B cell (primary cell): ENCODE data around the gene NUP210. TPM values are rescaled to one million over a fixed set of nuclear protein-coding genes. Genes with fewer than 3 reads are reported as not detected.

Source experiments
- ATAC-seq: fragments of 200-7000 bp; cut with Tn5 transposase; one replicate; pipeline ENCODE4 v1.10.0; 2021; ENCODE audit warnings: low read depth, mild to moderate bottlenecking, moderate number of reproducible peaks, moderate library complexity
- CTCF ChIA-PET: fragments of 350-600 bp; sonication (Branson Sonifier 250); formaldehyde crosslinking; loops from one replicate; lab custom pipeline; 2021; ENCODE audit warnings: antibody characterized with exemption, inconsistent platforms; lab: Charles Lee
- POLR2A ChIA-PET: fragments of 350-600 bp; sonication (Branson Sonifier 250); formaldehyde crosslinking; loops from one replicate; lab custom pipeline; 2021; ENCODE audit warnings: antibody characterized with exemption; lab: Charles Lee
- DNase-seq: peaks from one replicate; pipeline ENCODE4 v3.0.0; 2013
- H2AFZ ChIP-seq: 2 replicates; pipeline ENCODE4 v1.6.1; 2012; ENCODE audit warnings: mild to moderate bottlenecking, low read depth, low read length; ENCODE audit not compliant: insufficient read depth, poor library complexity, severe bottlenecking
- H3K27ac ChIP-seq, 2 donors: 1 replicate in 1 of 2; 2 replicates in 1 of 2; pipeline ENCODE4 v1.5.1; 2012 to 2013; ENCODE audit warnings: low read length in 2 of 2, mild to moderate bottlenecking in 2 of 2, moderate library complexity in 1 of 2
- H3K27me3 ChIP-seq, 4 experiments: fragments of 200-600 bp in 1 of 4; sonication (generic) in 1 of 4; replicated peaks in 1 of 4; 1 replicate in 2 of 4; 2 replicates in 2 of 4; pipeline versions ENCODE4 v1.6.1 to v1.7.0; 2013 to 2016; ENCODE audit warnings: low read length in 3 of 4, mild to moderate bottlenecking in 2 of 4, mixed read lengths in 1 of 4, moderate library complexity in 1 of 4; ENCODE audit not compliant: insufficient read depth in 4 of 4, control insufficient read depth in 3 of 4; ENCODE audit errors: control extremely low read depth in 1 of 4
- H3K36me3 ChIP-seq, 2 experiments: replicated peaks in 1 of 2; 1 replicate in 1 of 2; 2 replicates in 1 of 2; pipeline versions ENCODE4 v1.6.1 to v1.7.1; 2013; ENCODE audit warnings: low read length in 1 of 2; ENCODE audit not compliant: insufficient read depth in 2 of 2, control insufficient read depth in 1 of 2; ENCODE audit errors: control extremely low read depth in 1 of 2, extremely low read depth in 1 of 2
- H3K4me1 ChIP-seq, 2 donors: fragments of 200-600 bp in 1 of 2; sonication (generic) in 1 of 2; 1 replicate in 1 of 2; 2 replicates in 1 of 2; pipeline versions ENCODE4 v1.5.1 to v1.6.1; 2013 to 2017; ENCODE audit warnings: low read length in 2 of 2; ENCODE audit not compliant: control insufficient read depth in 2 of 2, insufficient read depth in 2 of 2
- H3K4me2 ChIP-seq: replicated peaks from 2 replicates; pipeline ENCODE3; 2012; ENCODE audit warnings: mild to moderate bottlenecking, low read depth, low read length; ENCODE audit not compliant: poor library complexity, severe bottlenecking
- H3K4me3 ChIP-seq, 5 experiments: fragments of 200-600 bp in 1 of 5; sonication (generic) in 1 of 5; 1 replicate in 3 of 5; 2 replicates in 2 of 5; pipeline versions ENCODE4 v1.5.1 to v1.7.0; 2011 to 2016; ENCODE audit warnings: low read length in 4 of 5, mild to moderate bottlenecking in 4 of 5, low read depth in 2 of 5, control low read depth in 1 of 5, moderate library complexity in 1 of 5; ENCODE audit not compliant: insufficient read depth in 1 of 5; ENCODE audit errors: control extremely low read depth in 1 of 5, extremely low read depth in 1 of 5
- H3K79me2 ChIP-seq: fragments of 200-600 bp; sonication (generic); one replicate; pipeline ENCODE4 v1.6.0; 2016; ENCODE audit warnings: low read length; ENCODE audit not compliant: control insufficient read depth, insufficient read depth
- H3K9ac ChIP-seq: fragments of 200-600 bp; sonication (generic); 2 replicates; pipeline ENCODE4 v1.6.1; 2017; ENCODE audit warnings: mild to moderate bottlenecking, low read length, moderate library complexity
- H3K9me3 ChIP-seq, 3 donors: one replicate each; pipeline versions ENCODE4 v1.6.1 to v1.7.1; 2013; ENCODE audit warnings: low read length in 2 of 3; ENCODE audit not compliant: control insufficient read depth in 2 of 3, insufficient read depth in 1 of 3; ENCODE audit errors: control extremely low read depth in 1 of 3
- H4K20me1 ChIP-seq: 2 replicates; pipeline ENCODE4 v1.6.0; 2012; ENCODE audit warnings: mild to moderate bottlenecking, low read length; ENCODE audit not compliant: insufficient read depth, control insufficient read depth, poor library complexity, severe bottlenecking
- H3K27ac Mint-ChIP-seq: one replicate; pipeline ENCODE4 v1.8.0; 2021; ENCODE audit warnings: mixed read lengths
- H3K27me3 Mint-ChIP-seq: one replicate; pipeline ENCODE4 v1.8.0; 2021; ENCODE audit warnings: mixed read lengths
- H3K4me1 Mint-ChIP-seq: one replicate; pipeline ENCODE4 v1.8.0; 2021; ENCODE audit warnings: mixed read lengths
- H3K4me3 Mint-ChIP-seq: one replicate; pipeline ENCODE4 v1.8.0; 2021; ENCODE audit warnings: mixed read lengths
- H3K9me3 Mint-ChIP-seq: one replicate; pipeline ENCODE4 v1.8.0; 2022; ENCODE audit warnings: mixed read lengths; ENCODE audit not compliant: insufficient read depth
- CTCF ChIP-seq: fragments of 200-600 bp; IDR thresholded peaks from one replicate; pipeline ENCODE4 v1.8.0; 2022; ENCODE audit warnings: antibody characterized with exemption, mild to moderate bottlenecking
- EZH2 ChIP-seq: IDR thresholded peaks from 2 replicates; pipeline ENCODE4 v1.6.1; 2012; ENCODE audit warnings: borderline replicate concordance, low read depth, mild to moderate bottlenecking, moderate library complexity, low read length; ENCODE audit not compliant: insufficient read depth, poor library complexity, severe bottlenecking
- WGBS: methylation state at CpG from one replicate; pipeline ENCODE4 v1.1.5; 2013; ENCODE audit warnings: missing lambda C conversion rate; ENCODE audit not compliant: insufficient coverage; 5-methylcytosine and 5-hydroxymethylcytosine counted together
- intact Hi-C: fragments of 100-400 bp; cut with micrococcal nuclease; formaldehyde crosslinking; loops from one replicate; pipeline ENCODE4 v1.10.0; 2022
- polyA plus RNA-seq: library from polyadenylated mRNA; depleted of rRNA; stranded (reverse); fragments of >200 nt; gene quantifications from 2 replicates; pipeline ENCODE4 v1.2.3, GENCODE V29; 2012
- total RNA-seq, 2 donors: library from RNA; stranded (reverse); fragments of 120-200 nt in 1 of 2; gene quantifications; 1 replicate in 1 of 2; 2 replicates in 1 of 2; pipeline versions ENCODE4 v1.2.3 to v1.2.4, GENCODE V29; 2013 to 2022

NUP210 gene
- total and polyA plus RNA-seq, 2 donors (not counting 1 experiment from before 2014, with no cell fraction given) = 114 to 159 TPM

GRCh38 chr3:13411186-13411860, 8.8 kb downstream of the NUP210 start:
- H3K79me2 ChIP-seq = peaks cover 91% of the 10 kb centered on the region
- Mint-ChIP-seq H3K4me1 (peaks cover 44% of the 10 kb centered on the region), H3K9me3 (peaks cover 4% of the 10 kb centered on the region), H3K4me3 (no peak overlapping the region), H3K27ac (no peak overlapping the region), H3K27me3 (no peaks in the 10 kb centered on the region)
- no peak overlapping the region for H2AFZ ChIP-seq
- H3K4me1 ChIP-seq = peaks cover 32 to 47% of the 10 kb centered on the region in 2 donors
- CTCF ChIA-PET = interaction anchor here (0.9 to 10.3 kb wide), 2 partner anchors 9 to 41 kb away, joined by 3 to 52 read pairs; partner anchors contain the start of gene NUP210
- TF ChIP-seq CTCF (no peak), EZH2 (no peak)
- no peaks in the 10 kb centered on the region for H3K27me3 ChIP-seq
- POLR2A ChIA-PET = interaction anchor here (1.4 kb wide), 1 partner anchor 9 kb away, joined by 6 read pairs; the partner anchor contains the start of gene NUP210
- ATAC-seq (no peak), DNase-seq (no peak)
- no peak overlapping the region for H3K27ac ChIP-seq
- intact Hi-C loops = loop anchor here (5.0 kb wide), 1 partner anchor 766 kb away; the partner anchor contains the start of genes LSM3 and XPC
- H3K9me3 ChIP-seq = peaks cover 3 to 19% (median 15%) of the 10 kb centered on the region in 3 donors
- H4K20me1 ChIP-seq = peaks cover 46% of the 10 kb centered on the region
- 94% methylated on average over 3 of the region's 6 CpGs for WGBS
- H3K4me2 ChIP-seq = no peak overlapping the region
- H3K9ac ChIP-seq = no peak overlapping the region
- no peak overlapping the region for H3K4me3 ChIP-seq
- peaks cover 3 to 20% of the 10 kb centered on the region in 2 experiments for H3K36me3 ChIP-seq

- Histone ChIP-seq H3K27ac (no peak overlapping the region), H3K79me2 (peaks cover 96% of the 10 kb centered on the region), H3K4me3 (no peak overlapping the region), H4K20me1 (peaks cover 58% of the 10 kb centered on the region), H3K4me2 (no peak overlapping the region), H3K9me3 (peaks cover 3 to 19% (median 15%) of the 10 kb centered on the region in 3 donors), H2AFZ (no peak overlapping the region), H3K9ac (no peak overlapping the region), H3K36me3 (peaks cover 3 to 16% of the 10 kb centered on the region in 2 experiments), H3K4me1 (peaks cover 8 to 22% of the 10 kb centered on the region in 2 donors), H3K27me3 (no peaks in the 10 kb centered on the region)
- Mint-ChIP-seq H3K4me1 (peaks cover 33% of the 10 kb centered on the region), H3K9me3 (peaks cover 4% of the 10 kb centered on the region), H3K27me3 (no peaks in the 10 kb centered on the region), H3K27ac (peak overlapping the region; percentile 50), H3K4me3 (no peak overlapping the region)
- ATAC-seq (no peak), DNase-seq (no peak)
- TF ChIP-seq CTCF = no peak
- no peak for TF ChIP-seq EZH2
- CTCF ChIA-PET = interaction anchor here (0.7 to 10.3 kb wide), 3 partner anchors 44 to 317 kb away, joined by 3 to 52 read pairs (median 4); no protein-coding TSS in a partner anchor
- intact Hi-C loops = no loop called here
- 92% methylated on average over 2 of the region's 2 CpGs for WGBS
- POLR2A ChIA-PET = no interaction called here
Measured at GRCh38 chr3:13408890-13409289, 11.2 kb downstream of the NUP210 start.
